Measurements from ENCODE around the gene TRIB2. TPM values are rescaled to one million over a fixed set of nuclear protein-coding genes. Genes with fewer than 3 reads are reported as not detected.

The TRIB2 gene
- total RNA-seq, 1 donor from 2014 or later: 14.2 TPM

- no peak for TF ChIP-seq CTCF (conservative IDR thresholded peaks at IDR 0.05; ENCODE audit: low read depth, low read length)
- no peak overlapping the region for H3K4me3 ChIP-seq (ENCODE audit: low read depth, low read length)
- no peak for DNase-seq (ENCODE audit: low read depth)
Observed at GRCh38 chr2:12685145-12685544, 31.6 kb upstream of the TRIB2 start.

- no peak for TF ChIP-seq CTCF (conservative IDR thresholded peaks at IDR 0.05; ENCODE audit: low read depth, low read length)
- no peak overlapping the region for H3K4me3 ChIP-seq (ENCODE audit: low read depth, low read length)
Observed at GRCh38 chr2:12685956-12686355, 30.8 kb upstream of the TRIB2 start.

GRCh38 chr2:12686708-12687283 is 29.9 kb upstream of the TRIB2 start:
- H3K4me3 ChIP-seq (ENCODE audit: low read depth, low read length): no peak overlapping the region
- no peak for DNase-seq (ENCODE audit: low read depth)
- TF ChIP-seq CTCF (conservative IDR thresholded peaks at IDR 0.05; ENCODE audit: low read depth, low read length): no peak

More at GRCh38 chr2:12685956-12686355, 30.8 kb upstream of the TRIB2 start:
- no peak for DNase-seq (ENCODE audit: low read depth)

GRCh38 chr2:12688091-12688490 is 28.6 kb upstream of the TRIB2 start:
- DNase-seq (ENCODE audit: low read depth): no peak
- no peak for TF ChIP-seq CTCF (conservative IDR thresholded peaks at IDR 0.05; ENCODE audit: low read depth, low read length)
- H3K4me3 ChIP-seq (ENCODE audit: low read depth, low read length): no peak overlapping the region

GRCh38 chr2:12688893-12689292 is 27.8 kb upstream of the TRIB2 start:
- H3K4me3 ChIP-seq (ENCODE audit: low read depth, low read length): no peak overlapping the region
- no peak for TF ChIP-seq CTCF (conservative IDR thresholded peaks at IDR 0.05; ENCODE audit: low read depth, low read length)
- DNase-seq (ENCODE audit: low read depth): no peak

- TF ChIP-seq CTCF (conservative IDR thresholded peaks at IDR 0.05; ENCODE audit: low read depth, low read length): no peak
- DNase-seq (ENCODE audit: low read depth): no peak
Observed at GRCh38 chr2:12693509-12693908, 23.2 kb upstream of the TRIB2 start.

More at GRCh38 chr2:12693509-12693908, 23.2 kb upstream of the TRIB2 start:
- H3K4me3 ChIP-seq (ENCODE audit: low read depth, low read length): no peak overlapping the region

Data from epithelial cell of proximal tubule (primary cell).